HCT116 (cell line): ENCODE data around the gene CMTM8. TPM values are rescaled to one million over a fixed set of nuclear protein-coding genes. Genes with fewer than 3 reads are reported as not detected.

Source experiments
- ATAC-seq: fragments of 200-7000 bp; cut with Tn5 transposase; 2 replicates; pipeline ENCODE4 v1.9.1; 2020; ENCODE audit warnings: mild to moderate bottlenecking, moderate library complexity
- BruUV-seq: library from RNA; stranded (reverse); fragments of 400-500 nt; replicated peaks from 2 replicates; lab custom pipeline; 2021; lab: Mats Ljungman, UMichigan
- CTCF ChIA-PET: fragments of 300-600 bp; sonication (Branson Sonifier 250); formaldehyde crosslinking; loops from one replicate; lab custom pipeline; 2021; ENCODE audit warnings: antibody characterized with exemption; lab: Charles Lee
- POLR2A ChIA-PET: fragments of 300-600, 350-600 bp; sonication (Branson Sonifier 250); formaldehyde crosslinking; loops from one replicate; lab custom pipeline; 2021; ENCODE audit warnings: antibody characterized with exemption; lab: Charles Lee
- RAD21 ChIA-PET, 2 experiments: fragments of 300-600 bp; sonication (Branson Sonifier 250); formaldehyde crosslinking; loops; one replicate each; lab custom pipeline; 2023; ENCODE audit warnings: low total read pairs in 2 of 2; ENCODE audit not compliant: uncharacterized antibody in 2 of 2, unreplicated experiment in 2 of 2, low non-redundant PET in 1 of 2; lab: Charles Lee
- DNase-seq: peaks from one replicate; pipeline ENCODE4 v3.0.0-alpha.2; 2010; ENCODE audit warnings: low read depth, low spot score
- H2AFZ ChIP-seq: fragments of 200-600 bp; shearing (Covaris generic), sonication (generic); 2 replicates; pipeline ENCODE4 v1.6.1; 2017; ENCODE audit warnings: low read depth, mixed run types, mixed read lengths, antibody characterized with exemption, low read length; ENCODE audit not compliant: poor library complexity, severe bottlenecking
- H3K27ac ChIP-seq: 2 replicates; pipeline ENCODE4 v1.5.1; 2012; ENCODE audit warnings: low read depth, low read length
- H3K27me3 ChIP-seq: fragments of 200-600 bp; sonication (generic); 2 replicates; pipeline ENCODE4 v1.6.1; 2016; ENCODE audit warnings: mixed run types, low read length, mixed read lengths; ENCODE audit not compliant: insufficient read depth
- H3K36me3 ChIP-seq, 2 experiments: fragments of 200-500 bp in 1 of 2; fragments of 200-600 bp in 1 of 2; sonication (Bioruptor generic) in 1 of 2; sonication (generic) in 1 of 2; 2 replicates each; pipeline versions ENCODE4 v1.5.1 to v1.6.1; 2014 to 2016; ENCODE audit warnings: low read length in 2 of 2, inconsistent platforms in 1 of 2, mixed read lengths in 1 of 2, mixed run types in 1 of 2; ENCODE audit not compliant: insufficient read depth in 2 of 2, control insufficient read depth in 1 of 2
- H3K4me1 ChIP-seq, 2 experiments: fragments of 200-600 bp in 1 of 2; sonication (generic) in 1 of 2; 2 replicates each; pipeline versions ENCODE4 v1.5.1 to v1.6.1; 2012 to 2017; ENCODE audit warnings: low read length in 2 of 2, inconsistent platforms in 1 of 2, mild to moderate bottlenecking in 1 of 2, mixed read lengths in 1 of 2, mixed run types in 1 of 2, moderate library complexity in 1 of 2; ENCODE audit not compliant: insufficient read depth in 2 of 2, control insufficient read depth in 1 of 2
- H3K4me2 ChIP-seq: fragments of 200-600 bp; sonication (generic); 2 replicates; pipeline ENCODE4 v1.6.1; 2017; ENCODE audit warnings: mixed run types, low read length, mixed read lengths
- H3K4me3 ChIP-seq, 2 experiments: fragments of 200-600 bp in 1 of 2; sonication (generic) in 1 of 2; replicated peaks in 1 of 2; 2 replicates each; pipeline ENCODE4 v1.5.1; 2011 to 2016; ENCODE audit warnings: low read length in 2 of 2, control low read depth in 1 of 2, low read depth in 1 of 2, mild to moderate bottlenecking in 1 of 2, mixed read lengths in 1 of 2, mixed run types in 1 of 2
- H3K79me2 ChIP-seq: fragments of 200-600 bp; sonication (generic); 2 replicates; pipeline ENCODE4 v1.6.1; 2017; ENCODE audit warnings: mild to moderate bottlenecking, mixed run types, low read length, moderate library complexity, mixed read lengths; ENCODE audit not compliant: insufficient read depth
- H3K9ac ChIP-seq: fragments of 200-600 bp; sonication (generic); 2 replicates; pipeline ENCODE4 v1.6.1; 2016; ENCODE audit warnings: low read length, mixed read lengths
- H3K9me2 ChIP-seq: fragments of 200-600 bp; sonication (generic), shearing (Covaris generic); 2 replicates; pipeline ENCODE4 v1.6.1; 2017; ENCODE audit warnings: mixed run types, mild to moderate bottlenecking, moderate library complexity; ENCODE audit not compliant: insufficient read depth
- H3K9me3 ChIP-seq, 2 experiments: fragments of 200-500 bp in 1 of 2; fragments of 200-600 bp in 1 of 2; sonication (Bioruptor generic) in 1 of 2; sonication (generic) in 1 of 2; 2 replicates each; pipeline ENCODE4 v1.6.1; 2014 to 2017; ENCODE audit warnings: low read length in 2 of 2, mixed read lengths in 2 of 2, inconsistent platforms in 1 of 2, low read depth in 1 of 2, mild to moderate bottlenecking in 1 of 2, mixed run types in 1 of 2, moderate library complexity in 1 of 2; ENCODE audit not compliant: control insufficient read depth in 1 of 2, insufficient read depth in 1 of 2
- H4K20me1 ChIP-seq: fragments of 200-600 bp; sonication (generic), shearing (Covaris generic); 2 replicates; pipeline ENCODE4 v1.6.1; 2017; ENCODE audit warnings: mixed run types, mild to moderate bottlenecking, moderate library complexity; ENCODE audit not compliant: insufficient read depth
- ATF3 ChIP-seq: IDR thresholded peaks from 2 replicates; pipeline ENCODE4 v1.6.1; 2012
- CBX3 ChIP-seq: IDR thresholded peaks from 2 replicates; pipeline ENCODE4 v1.6.1; 2012; ENCODE audit warnings: low read depth
- CEBPB ChIP-seq: IDR thresholded peaks from 2 replicates; pipeline ENCODE4 v1.6.1; 2012; ENCODE audit warnings: low read depth
- EGR1 ChIP-seq: IDR thresholded peaks from 2 replicates; pipeline ENCODE4 v1.6.1; 2012; ENCODE audit warnings: low read depth
- JUND ChIP-seq: IDR thresholded peaks from 2 replicates; pipeline ENCODE4 v1.6.1; 2012
- MAX ChIP-seq: IDR thresholded peaks from 2 replicates; pipeline ENCODE4 v1.6.1; 2012
- POLR2A ChIP-seq: IDR thresholded peaks from 2 replicates; pipeline ENCODE4 v1.7.0; 2011; ENCODE audit warnings: borderline replicate concordance; ENCODE audit not compliant: insufficient read depth, insufficient read length; ENCODE audit errors: extremely low read depth
- POLR2AphosphoS5 ChIP-seq: IDR thresholded peaks from 2 replicates; pipeline ENCODE4 v1.6.1; 2011; ENCODE audit warnings: mild to moderate bottlenecking, low read depth, low read length, moderate library complexity
- SIN3A ChIP-seq: IDR thresholded peaks from 2 replicates; pipeline ENCODE4 v1.6.1; 2012; ENCODE audit warnings: low read depth
- TCF7L2 ChIP-seq: IDR thresholded peaks from 2 replicates; pipeline ENCODE4 v1.7.0; 2011; ENCODE audit warnings: borderline replicate concordance, inconsistent platforms; ENCODE audit not compliant: insufficient read depth, insufficient read length; ENCODE audit errors: extremely low read depth
- ZNF274 ChIP-seq: fragments of 200-500 bp; sonication (Bioruptor generic); IDR thresholded peaks from 2 replicates; pipeline ENCODE4 v1.6.1; 2014; ENCODE audit warnings: mild to moderate bottlenecking, low read depth, low read length, inconsistent platforms
- intact Hi-C: fragments of 100-400 bp; cut with micrococcal nuclease; formaldehyde crosslinking; loops from 2 replicates; pipeline ENCODE4 v1.10.0; 2022
- total RNA-seq: library from RNA; stranded (reverse); gene quantifications from one replicate; pipeline ENCODE4 v1.2.1, GENCODE V29; 2021; ENCODE audit not compliant: unreplicated experiment
- TF ChIP-seq, protein P1 (sequence below): IDR thresholded peaks from 2 replicates; pipeline ENCODE4 v1.6.1; 2012; ENCODE audit warnings: low read depth

The CMTM8 gene
- total RNA-seq, 1 experiment from 2014 or later: 19.4 TPM

DNA sequence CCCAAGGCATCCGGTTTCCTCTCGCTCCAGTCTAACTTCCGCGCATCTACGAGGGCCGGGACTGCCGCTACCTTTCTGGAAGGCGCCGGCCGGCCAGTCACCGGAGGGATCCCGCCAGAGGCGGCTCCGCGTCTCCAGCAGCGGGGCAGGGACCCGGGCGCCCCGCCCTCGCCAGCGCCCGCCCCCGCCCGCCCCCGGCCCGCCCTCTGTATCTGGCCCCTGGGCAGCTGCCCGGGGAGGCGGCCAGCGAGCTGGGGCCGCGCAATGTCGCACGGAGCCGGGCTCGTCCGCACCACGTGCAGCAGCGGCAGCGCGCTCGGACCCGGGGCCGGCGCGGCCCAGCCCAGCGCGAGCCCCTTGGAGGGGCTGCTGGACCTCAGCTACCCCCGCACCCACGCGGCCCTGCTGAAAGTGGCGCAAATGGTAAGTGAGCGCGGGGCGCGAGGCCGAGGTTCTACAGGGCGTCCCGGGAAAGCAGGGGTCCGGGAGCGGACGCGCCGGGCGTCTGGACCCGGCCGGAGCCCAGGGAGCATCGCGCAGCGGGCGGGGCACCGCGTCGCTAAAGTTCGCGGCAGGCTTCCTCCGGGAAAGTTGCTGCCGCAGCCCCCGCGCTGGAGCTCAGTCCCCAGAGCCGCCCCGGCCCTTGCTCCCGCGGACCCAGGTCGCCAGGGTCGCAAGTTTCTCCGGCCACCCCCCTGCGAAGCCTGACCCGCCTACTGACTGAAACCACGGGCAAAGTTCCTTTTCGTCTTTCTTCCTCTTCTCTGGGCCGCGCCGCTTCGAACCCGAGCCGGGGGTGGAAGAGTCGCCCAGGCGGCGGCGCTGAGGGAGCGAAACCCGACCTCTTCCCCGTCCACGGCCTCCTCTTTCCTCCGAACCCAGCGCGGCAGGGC is 153.4 kb downstream of the CMTM8 start, which contains the start of gene CMTM7 (continued):
- peak; percentile 92 for TF ChIP-seq POLR2AphosphoS5
- 0 out of 2 replicates have a peak, but pooled peaks have one; percentile 9 for TF ChIP-seq CBX3
- no peak for TF ChIP-seq EGR1
- TF ChIP-seq JUND: no peak
- TF ChIP-seq CEBPB: no peak
- no peak for TF ChIP-seq ZNF274

DNA sequence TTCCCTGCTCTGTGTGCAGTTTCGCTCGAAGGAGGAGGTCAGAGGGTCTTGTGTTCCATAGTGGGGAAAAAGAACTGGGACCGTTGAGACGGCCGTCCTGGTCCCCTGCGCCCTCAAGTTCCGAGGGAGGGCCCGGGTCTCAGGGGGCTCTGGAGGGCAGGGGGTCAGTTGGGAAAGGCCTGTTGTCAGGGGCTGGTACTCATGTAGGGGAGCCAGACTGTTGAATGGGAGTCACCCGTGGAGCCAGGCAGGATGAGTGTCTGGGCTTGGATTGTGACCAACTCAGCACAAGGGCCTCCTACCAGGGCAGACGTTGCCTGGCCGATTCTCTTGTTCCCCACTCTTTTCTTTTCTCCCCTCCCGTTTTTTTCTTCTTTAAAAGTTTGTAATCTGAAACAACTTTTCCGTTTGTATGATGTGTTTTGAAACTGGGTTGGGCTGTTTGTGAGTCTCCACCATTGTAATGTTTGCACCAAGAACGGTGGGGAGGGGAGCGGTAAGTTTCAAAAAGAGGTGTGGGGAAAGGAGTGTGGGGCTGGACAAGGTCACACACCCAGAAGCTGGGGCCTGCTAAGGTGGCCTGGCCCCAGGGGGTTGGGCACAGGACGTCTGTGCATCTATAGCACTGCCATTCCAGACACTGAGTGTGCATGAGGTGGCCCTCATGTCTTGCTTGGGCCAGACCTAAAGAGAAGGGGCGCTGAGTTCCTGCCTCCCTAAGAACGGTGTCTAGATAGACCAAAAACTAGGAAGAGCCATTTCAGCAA is 154.2 kb downstream of the CMTM8 start:
- Histone ChIP-seq H2AFZ (no peak overlapping the region), H3K27ac (peak overlapping the region; percentile 92), H3K4me1 (peaks cover 13 to 43% of the 10 kb centered on the region in 2 experiments), H3K36me3 (no peaks in the 10 kb centered on the region), H3K9me3 (no peaks in the 10 kb centered on the region), H3K9me2 (no peaks in the 10 kb centered on the region), H4K20me1 (peaks cover 5% of the 10 kb centered on the region; the same call in 1 of the 2 replicates), H3K27me3 (no peaks in the 10 kb centered on the region), H3K9ac (peak overlapping the region; percentile 93), H3K4me3 (peak overlapping the region; percentile 74 to 89), H3K79me2 (peaks cover 67% of the 10 kb centered on the region), H3K4me2 (peak overlapping the region; percentile 93)
- intact Hi-C loops: loop anchor here (2.0 to 5.0 kb wide), 3 partner anchors 28 to 180 kb away; partner anchors contain the start of gene DYNC1LI1
- POLR2A ChIA-PET: interaction anchor here (1.3 kb wide), 1 partner anchor 21 kb away, joined by 3 read pairs; no protein-coding TSS in a partner anchor
- no peak for DNase-seq
- peak; percentile 28; the same call in 1 of the 2 replicates for ATAC-seq
- BruUV-seq: TSS peak; percentile 56
- CTCF ChIA-PET: no interaction called here
- RAD21 ChIA-PET: no interaction called here
- TF ChIP-seq, protein P1, sequence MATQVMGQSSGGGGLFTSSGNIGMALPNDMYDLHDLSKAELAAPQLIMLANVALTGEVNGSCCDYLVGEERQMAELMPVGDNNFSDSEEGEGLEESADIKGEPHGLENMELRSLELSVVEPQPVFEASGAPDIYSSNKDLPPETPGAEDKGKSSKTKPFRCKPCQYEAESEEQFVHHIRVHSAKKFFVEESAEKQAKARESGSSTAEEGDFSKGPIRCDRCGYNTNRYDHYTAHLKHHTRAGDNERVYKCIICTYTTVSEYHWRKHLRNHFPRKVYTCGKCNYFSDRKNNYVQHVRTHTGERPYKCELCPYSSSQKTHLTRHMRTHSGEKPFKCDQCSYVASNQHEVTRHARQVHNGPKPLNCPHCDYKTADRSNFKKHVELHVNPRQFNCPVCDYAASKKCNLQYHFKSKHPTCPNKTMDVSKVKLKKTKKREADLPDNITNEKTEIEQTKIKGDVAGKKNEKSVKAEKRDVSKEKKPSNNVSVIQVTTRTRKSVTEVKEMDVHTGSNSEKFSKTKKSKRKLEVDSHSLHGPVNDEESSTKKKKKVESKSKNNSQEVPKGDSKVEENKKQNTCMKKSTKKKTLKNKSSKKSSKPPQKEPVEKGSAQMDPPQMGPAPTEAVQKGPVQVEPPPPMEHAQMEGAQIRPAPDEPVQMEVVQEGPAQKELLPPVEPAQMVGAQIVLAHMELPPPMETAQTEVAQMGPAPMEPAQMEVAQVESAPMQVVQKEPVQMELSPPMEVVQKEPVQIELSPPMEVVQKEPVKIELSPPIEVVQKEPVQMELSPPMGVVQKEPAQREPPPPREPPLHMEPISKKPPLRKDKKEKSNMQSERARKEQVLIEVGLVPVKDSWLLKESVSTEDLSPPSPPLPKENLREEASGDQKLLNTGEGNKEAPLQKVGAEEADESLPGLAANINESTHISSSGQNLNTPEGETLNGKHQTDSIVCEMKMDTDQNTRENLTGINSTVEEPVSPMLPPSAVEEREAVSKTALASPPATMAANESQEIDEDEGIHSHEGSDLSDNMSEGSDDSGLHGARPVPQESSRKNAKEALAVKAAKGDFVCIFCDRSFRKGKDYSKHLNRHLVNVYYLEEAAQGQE: no peak
- TF ChIP-seq CBX3 (no peak), POLR2A (no peak), TCF7L2 (no peak), MAX (no peak), SIN3A (no peak), ATF3 (no peak)
- TF ChIP-seq, all 23 proteins: peak for 0
